Psoas muscle (tissue), 8 donors: ENCODE measurements around the gene NEURL1B. TPM values are rescaled to one million over a fixed set of nuclear protein-coding genes. Genes with fewer than 3 reads are reported as not detected.

Experiments
- ATAC-seq, 4 donors: fragments of 200-7000 bp; cut with Tn5 transposase; one replicate each; pipeline ENCODE4 v1.9.1; 2020; ENCODE audit warnings: moderate library complexity in 3 of 4, mild to moderate bottlenecking in 2 of 4
- DNase-seq, 2 donors: peaks; one replicate each; pipeline ENCODE4 v3.0.0-alpha.2; 2020
- H3K27ac ChIP-seq: fragments of 200-600 bp; one replicate; pipeline ENCODE4 v1.8.0; 2022
- H3K27me3 ChIP-seq, 3 donors: fragments of 200-600 bp in 1 of 3; one replicate each; pipeline versions ENCODE4 v1.6.1 to v1.8.0; 2013 to 2022; ENCODE audit warnings: low read length in 2 of 3, mild to moderate bottlenecking in 2 of 3, moderate library complexity in 1 of 3; ENCODE audit not compliant: insufficient read depth in 3 of 3
- H3K36me3 ChIP-seq, 2 donors: fragments of 200-600 bp in 1 of 2; one replicate each; pipeline versions ENCODE4 v1.6.1 to v1.8.0; 2013 to 2022; ENCODE audit warnings: low read depth in 1 of 2, mild to moderate bottlenecking in 1 of 2, moderate library complexity in 1 of 2; ENCODE audit not compliant: insufficient read depth in 1 of 2
- H3K4me1 ChIP-seq: fragments of 200-600 bp; one replicate; pipeline ENCODE4 v1.8.0; 2022
- H3K4me3 ChIP-seq: fragments of 200-600 bp; one replicate; pipeline ENCODE4 v1.8.0; 2022; ENCODE audit warnings: mild to moderate bottlenecking
- H3K9me3 ChIP-seq: fragments of 200-600 bp; one replicate; pipeline ENCODE4 v1.8.0; 2022
- WGBS, 3 donors: extraction: QIAGEN DNeasy Blood & Tissue Kit; methylation state at CpG; one replicate each; pipeline versions ENCODE4 v1.1.6 to v1.1.7; 2013; 5-methylcytosine and 5-hydroxymethylcytosine counted together
- intact Hi-C, 2 donors: fragments of 100-400 bp; cut with DNase I; formaldehyde crosslinking; loops; one replicate each; pipeline versions ENCODE4 v1.11.0 to v1.14.2; 2022
- polyA plus RNA-seq, 3 donors: library from polyadenylated mRNA; stranded (reverse); fragments of 200-250 nt; gene quantifications; one replicate each; pipeline ENCODE4 v1.2.3, GENCODE V29; 2013
- total RNA-seq, 4 donors: library from RNA; stranded (reverse); fragmentation: NEBNext Ultra II Directional in 2 of 4; extraction: Animal tissue kit (Norgen Biotek cat#: 25700) in 2 of 4; gene quantifications; one replicate each; pipeline versions ENCODE4 v1.2.1 to v1.2.4, GENCODE V29; 2021 to 2023
- TF ChIP-seq, protein P1 (sequence below): fragments of 200-600 bp; IDR thresholded peaks from one replicate; pipeline ENCODE4 v1.8.0; 2022; ENCODE audit warnings: antibody characterized with exemption
- donor health status: healthy with polysubstance abuse.
- donor health status: DM: no; HTN: no; CAD: no; lungs with moderate emphysema.
- donor health status: Bipolar disorder and iron deficiency.
- donor health status: healthy.
- donor health status: DM: yes; HTN: yes; CAD: no.
- donor health status: DM: no; HTN: no; CAD: no.
- donor health status: DM: no; HTN: no; CAD: no.
- donor health status: DM: yes; HTN: yes; CAD: no.

The NEURL1B gene
- total and polyA plus RNA-seq, 7 donors: 8.0 to 20.4 (median 13.7) TPM

DNA sequence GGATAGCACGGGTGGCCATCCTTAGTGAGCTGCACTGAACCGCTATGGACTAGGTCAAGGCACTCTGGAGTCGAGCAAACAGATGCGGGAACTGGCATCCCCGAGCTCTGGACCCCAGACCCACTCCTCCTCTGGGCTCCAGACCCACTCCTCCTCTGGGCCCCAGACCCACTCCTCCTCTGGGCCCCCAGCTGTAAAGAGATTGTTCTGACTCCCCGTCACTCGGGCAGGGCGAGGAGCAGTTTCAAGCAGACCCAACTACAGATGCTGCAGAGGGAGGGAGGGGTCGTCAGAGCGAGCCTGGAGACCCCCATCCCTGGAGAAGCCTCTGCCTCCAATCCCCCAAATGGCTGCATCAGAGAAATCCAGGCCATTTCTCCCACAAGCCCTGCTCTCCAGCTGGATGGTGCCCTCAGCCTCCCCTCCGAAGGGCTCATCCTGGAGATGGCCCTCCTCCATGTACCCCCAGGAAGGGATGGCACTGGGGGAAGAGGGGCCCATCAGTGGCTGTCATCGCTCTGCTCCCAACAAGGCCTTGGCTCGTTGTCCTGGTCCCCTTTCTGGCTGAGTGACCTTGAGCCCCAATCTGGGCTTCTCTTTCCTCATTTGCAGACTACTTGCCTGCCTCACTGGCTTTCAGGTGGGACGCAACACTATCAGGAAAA is 91.3 kb downstream of the NEURL1B start:
- no peak for ATAC-seq
- H3K4me3 ChIP-seq: no peak overlapping the region
- peak overlapping the region; percentile 79 for H3K27ac ChIP-seq
- H3K9me3 ChIP-seq: no peaks in the 10 kb centered on the region
- no peak for DNase-seq
- H3K27me3 ChIP-seq: no peaks in the 10 kb centered on the region
- intact Hi-C loops: no loop called here
- WGBS, 3 donors: 85 to 95% (median 88%) methylated on average over 14 of the region's 14 CpGs
- peaks cover 13% of the 10 kb centered on the region for H3K4me1 ChIP-seq
- TF ChIP-seq, protein P1, sequence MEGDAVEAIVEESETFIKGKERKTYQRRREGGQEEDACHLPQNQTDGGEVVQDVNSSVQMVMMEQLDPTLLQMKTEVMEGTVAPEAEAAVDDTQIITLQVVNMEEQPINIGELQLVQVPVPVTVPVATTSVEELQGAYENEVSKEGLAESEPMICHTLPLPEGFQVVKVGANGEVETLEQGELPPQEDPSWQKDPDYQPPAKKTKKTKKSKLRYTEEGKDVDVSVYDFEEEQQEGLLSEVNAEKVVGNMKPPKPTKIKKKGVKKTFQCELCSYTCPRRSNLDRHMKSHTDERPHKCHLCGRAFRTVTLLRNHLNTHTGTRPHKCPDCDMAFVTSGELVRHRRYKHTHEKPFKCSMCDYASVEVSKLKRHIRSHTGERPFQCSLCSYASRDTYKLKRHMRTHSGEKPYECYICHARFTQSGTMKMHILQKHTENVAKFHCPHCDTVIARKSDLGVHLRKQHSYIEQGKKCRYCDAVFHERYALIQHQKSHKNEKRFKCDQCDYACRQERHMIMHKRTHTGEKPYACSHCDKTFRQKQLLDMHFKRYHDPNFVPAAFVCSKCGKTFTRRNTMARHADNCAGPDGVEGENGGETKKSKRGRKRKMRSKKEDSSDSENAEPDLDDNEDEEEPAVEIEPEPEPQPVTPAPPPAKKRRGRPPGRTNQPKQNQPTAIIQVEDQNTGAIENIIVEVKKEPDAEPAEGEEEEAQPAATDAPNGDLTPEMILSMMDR: no peak
- no peaks in the 10 kb centered on the region for H3K36me3 ChIP-seq

DNA sequence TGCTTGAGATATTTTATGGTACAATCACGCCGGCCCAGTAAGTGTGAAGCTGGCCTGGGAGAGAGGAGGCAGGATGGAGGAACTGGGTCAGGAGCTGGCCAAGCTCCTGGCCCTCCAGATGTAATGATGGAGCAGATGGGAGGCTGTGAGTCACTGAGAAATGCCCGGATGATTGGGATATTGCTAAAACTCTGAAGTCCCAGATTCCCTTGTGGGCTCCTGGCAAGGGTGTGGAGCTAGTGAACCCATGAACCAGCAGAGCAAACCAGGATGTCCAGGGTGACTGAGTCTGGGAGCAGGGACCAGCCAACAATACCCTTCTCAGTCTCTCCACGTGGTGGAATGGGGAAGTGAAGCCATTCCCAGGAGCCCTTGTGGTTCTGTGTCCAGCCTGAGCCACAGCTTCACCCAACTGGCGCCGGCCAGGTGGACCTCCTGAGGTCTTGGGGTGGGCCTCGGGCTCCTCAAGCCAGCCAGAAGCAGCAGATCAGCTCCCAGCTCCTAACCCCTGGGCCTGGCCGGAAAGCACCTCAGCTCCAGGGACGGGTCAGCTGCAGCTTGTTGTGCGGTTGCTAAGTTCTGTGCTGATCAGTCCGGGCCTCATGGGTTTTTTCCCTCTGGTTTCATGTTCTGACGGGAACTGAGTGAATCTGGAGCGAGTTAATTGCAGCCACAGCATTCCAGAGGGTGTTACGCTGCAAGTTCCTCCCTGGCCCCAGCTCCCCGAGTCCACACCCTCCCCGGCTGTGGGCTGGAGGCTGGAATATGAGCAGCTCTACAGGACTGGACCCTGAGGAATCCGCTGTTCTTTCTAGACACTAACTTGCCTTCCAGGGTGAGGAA is 92.3 kb downstream of the NEURL1B start:
- Histone ChIP-seq H3K27ac (peak overlapping the region; percentile 79), H3K4me1 (peaks cover 13% of the 10 kb centered on the region), H3K4me3 (no peak overlapping the region), H3K27me3 (no peaks in the 10 kb centered on the region), H3K9me3 (no peaks in the 10 kb centered on the region), H3K36me3 (no peaks in the 10 kb centered on the region)
- ATAC-seq (peak; percentile 71 to 81 (median 75)), DNase-seq (peak; percentile 86 to 89)
- TF ChIP-seq, protein P1: no peak
- 27 to 30% (median 29%) methylated on average over 17 of the region's 17 CpGs for WGBS, 3 donors
- intact Hi-C loops: no loop called here

DNA sequence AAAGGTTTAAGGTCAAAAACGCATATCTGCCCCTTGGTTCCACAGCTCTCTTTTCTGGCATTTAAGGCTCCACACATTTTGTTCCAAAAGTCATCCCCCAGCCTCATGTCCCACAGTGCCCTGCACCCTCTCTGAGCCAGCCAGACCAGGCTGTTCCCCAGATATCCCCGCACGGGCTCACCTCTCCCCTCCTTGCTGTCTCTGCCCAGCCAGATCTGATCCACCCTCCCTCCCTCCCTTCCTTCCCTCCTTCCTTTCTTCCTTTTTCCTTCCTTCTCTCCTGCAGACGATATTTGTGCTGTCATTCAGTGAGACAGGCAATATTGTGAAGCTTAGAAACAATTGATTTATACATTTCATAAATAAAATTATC is 92.9 kb downstream of the NEURL1B start:
- TF ChIP-seq, protein P1: no peak
- Histone ChIP-seq H3K4me1 (peaks cover 13% of the 10 kb centered on the region), H3K4me3 (no peak overlapping the region), H3K36me3 (no peaks in the 10 kb centered on the region), H3K27me3 (no peaks in the 10 kb centered on the region), H3K27ac (peak overlapping the region; percentile 79), H3K9me3 (no peaks in the 10 kb centered on the region)
- peak in 2 of 4 donors; percentile 18 for ATAC-seq
- WGBS, 3 donors: 26 to 28% (median 27%) methylated on average over 4 of the region's 4 CpGs
- DNase-seq: no peak
- intact Hi-C loops: no loop called here

DNA sequence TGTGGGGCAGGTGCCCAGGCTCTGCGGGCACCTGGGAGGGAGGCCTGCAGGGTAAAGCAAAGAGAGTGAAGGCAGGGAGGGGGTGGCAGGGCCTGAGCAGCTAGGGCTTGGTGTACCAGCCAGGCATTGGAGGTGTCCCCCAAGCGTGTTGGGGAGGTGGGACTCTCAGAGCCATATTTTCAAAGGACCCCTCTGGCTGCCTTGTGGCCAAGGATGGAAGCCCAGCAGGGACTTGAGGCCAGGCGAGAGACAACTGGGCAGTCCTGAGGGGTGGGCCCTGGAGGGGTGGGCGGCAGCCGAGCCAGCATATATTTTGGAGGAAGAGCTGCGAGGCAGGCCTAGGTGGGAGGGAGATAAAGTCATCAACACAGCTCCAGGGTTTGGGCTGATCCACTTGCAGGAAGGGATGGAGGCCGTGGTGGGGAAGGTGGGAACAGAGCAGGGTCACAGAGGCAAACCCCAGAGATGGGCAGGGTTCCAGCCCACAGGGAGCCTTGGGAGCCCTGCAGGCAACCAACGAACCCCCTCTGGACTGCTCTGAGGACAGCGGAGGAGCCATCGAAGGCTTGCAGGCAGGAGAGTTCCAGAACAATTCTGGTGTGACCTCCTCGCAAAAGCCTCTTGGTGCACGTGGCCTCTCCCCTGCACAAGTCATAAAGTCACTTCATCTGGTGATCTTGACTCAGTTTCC is 94.2 kb downstream of the NEURL1B start:
- WGBS, 3 donors: 89 to 94% (median 90%) methylated on average over 12 of the region's 12 CpGs
- Histone ChIP-seq H3K4me3 (no peak overlapping the region), H3K9me3 (no peaks in the 10 kb centered on the region), H3K27me3 (no peaks in the 10 kb centered on the region), H3K27ac (no peak overlapping the region), H3K4me1 (peaks cover 13% of the 10 kb centered on the region), H3K36me3 (no peaks in the 10 kb centered on the region)
- intact Hi-C loops: no loop called here
- TF ChIP-seq, protein P1: no peak
- DNase-seq: no peak
- ATAC-seq: no peak
